GM21576 (cell line): ENCODE results near the gene EHD4.

Source experiments
- ATAC-seq: cut with Tn5 transposase; IDR thresholded peaks from one replicate; pipeline ENCODE4 v1.9.1; 2021; ENCODE audit warnings: mild to moderate bottlenecking, moderate library complexity; ENCODE audit not compliant: unreplicated experiment

EHD4 gene

DNA sequence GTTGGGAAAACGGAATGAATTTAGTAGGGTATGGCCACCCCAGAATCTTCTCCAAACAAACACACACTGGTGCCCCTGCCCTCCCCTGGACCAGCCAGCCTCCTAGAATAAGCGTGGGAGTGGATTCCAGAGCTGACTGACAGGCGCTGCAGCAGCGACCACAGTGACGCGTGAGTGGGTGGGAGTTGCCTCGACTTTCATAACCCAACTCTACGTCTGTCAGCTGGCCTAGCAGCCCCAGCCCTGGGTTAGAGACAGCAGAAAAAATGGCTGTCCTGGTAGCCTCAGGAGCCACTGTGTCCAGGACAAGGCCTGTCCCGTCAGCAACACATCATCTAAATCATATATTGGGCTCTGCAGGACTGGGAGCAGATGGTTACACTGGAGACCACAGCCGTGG lies 123.7 kb downstream of the EHD4 start:
- ATAC-seq: no peak

GRCh38 chr15:41847981-41848380 lies 124.4 kb downstream of the EHD4 start:
- ATAC-seq: no peak

GRCh38 chr15:41847206-41847605 lies 125.2 kb downstream of the EHD4 start:
- ATAC-seq: no peak
